AG04450 (cell line): ENCODE data around the gene ATXN1L. TPM values are rescaled to one million over a fixed set of nuclear protein-coding genes. Genes with fewer than 3 reads are reported as not detected.
"Not testable (repeated sequence)": the region's sequence is repeated elsewhere in the genome, so short reads cannot be mapped to it uniquely, and the experiment has no call there.

Source experiments
- CTCF ChIA-PET: fragments of 300-600, 350-600 bp; formaldehyde crosslinking; extraction: SDS; loops from one replicate; lab custom pipeline; 2022; ENCODE audit warnings: antibody characterized with exemption, inconsistent platforms; lab: Charles Lee
- POLR2A ChIA-PET: fragments of 350-600 bp; formaldehyde crosslinking; extraction: SDS; loops from one replicate; lab custom pipeline; 2021; ENCODE audit warnings: antibody characterized with exemption, inconsistent platforms; lab: Yijun Ruan, JAX
- DNase-seq: peaks from one replicate; pipeline ENCODE4 v3.0.0-alpha.2; 2011; ENCODE audit warnings: low read depth, low spot score
- H3K27ac ChIP-seq: one replicate; pipeline ENCODE4 v1.5.1; 2012; ENCODE audit warnings: low read depth, low read length, control low read depth
- H3K27me3 ChIP-seq: one replicate; pipeline ENCODE4 v1.6.0; 2012; ENCODE audit warnings: low read length; ENCODE audit not compliant: control insufficient read depth, insufficient read depth
- H3K4me3 ChIP-seq: 2 replicates; pipeline ENCODE4 v1.5.1; 2011; ENCODE audit warnings: mild to moderate bottlenecking, low read depth, low read length, control low read depth
- H3K9me3 ChIP-seq: 2 replicates; pipeline ENCODE4 v1.5.1; 2012; ENCODE audit warnings: low read length; ENCODE audit not compliant: control insufficient read depth, insufficient read depth
- CTCF ChIP-seq: IDR thresholded peaks from 2 replicates; pipeline ENCODE4 v1.5.1; 2011; ENCODE audit warnings: low read depth, low read length, control low read depth, inconsistent platforms
- polyA plus RNA-seq: library from polyadenylated mRNA; depleted of rRNA; stranded (reverse); fragments of >200 nt; gene quantifications from 2 replicates; pipeline ENCODE4 v1.2.3, GENCODE V29; 2011

ATXN1L gene
- polyA plus RNA-seq, 1 experiment: 11.3 TPM

GRCh38 chr16:71855937-71856662, 10.3 kb downstream of the ATXN1L start:
- no peak overlapping the region for H3K4me3 ChIP-seq
- POLR2A ChIA-PET: no interaction called here

GRCh38 chr16:71859762-71860521, 14.2 kb downstream of the ATXN1L start:
- H3K27ac ChIP-seq: no peak overlapping the region
- H3K27me3 ChIP-seq: no peaks in the 10 kb centered on the region
- no peak overlapping the region for H3K4me3 ChIP-seq
- ChIA-PET POLR2A (no interaction called here), CTCF (interaction anchor here (2.8 to 3.8 kb wide), 2 partner anchors 22 to 101 kb away, joined by 12 to 24 read pairs; no protein-coding TSS in a partner anchor)
- no peak for TF ChIP-seq CTCF
- H3K9me3 ChIP-seq: no peaks in the 10 kb centered on the region
- DNase-seq: no peak

More at GRCh38 chr16:71855937-71856662, 10.3 kb downstream of the ATXN1L start:
- TF ChIP-seq CTCF: no peak
- Histone ChIP-seq H3K9me3 (no peaks in the 10 kb centered on the region), H3K27me3 (no peaks in the 10 kb centered on the region), H3K27ac (no peak overlapping the region)
- no peak for DNase-seq
- CTCF ChIA-PET: interaction anchor here (4.5 kb wide), 1 partner anchor 27 kb away, joined by 15 read pairs; the partner anchor contains the start of gene ZNF821

- ChIA-PET POLR2A (no interaction called here), CTCF (interaction anchor here (0.9 to 1.0 kb wide), 2 partner anchors 17 to 18 kb away, joined by 3 read pairs; no protein-coding TSS in a partner anchor)
- Histone ChIP-seq H3K9me3 (no peaks in the 10 kb centered on the region), H3K27ac (no peak overlapping the region), H3K27me3 (no peaks in the 10 kb centered on the region), H3K4me3 (no peak overlapping the region)
- no peak for DNase-seq
- TF ChIP-seq CTCF: no peak
Observed at GRCh38 chr16:71863995-71864394, 18.2 kb downstream of the ATXN1L start.

- no peaks in the 10 kb centered on the region for H3K27me3 ChIP-seq
- no peak for DNase-seq
- ChIA-PET CTCF (interaction anchor here (1.9 kb wide), 1 partner anchor 17 kb away, joined by 17 read pairs; no protein-coding TSS in a partner anchor), POLR2A (no interaction called here)
- H3K4me3 ChIP-seq: no peak overlapping the region
- no peak for TF ChIP-seq CTCF
- H3K27ac ChIP-seq: no peak overlapping the region
- no peaks in the 10 kb centered on the region for H3K9me3 ChIP-seq
Observed at GRCh38 chr16:71865173-71865863, 19.5 kb downstream of the ATXN1L start.

- H3K27me3 ChIP-seq, DNase-seq, H3K9me3 ChIP-seq, H3K4me3 ChIP-seq, POLR2A ChIA-PET, H3K27ac ChIP-seq: not testable (repeated sequence)
- CTCF ChIA-PET: interaction anchor here (1.9 kb wide), 1 partner anchor 16 kb away, joined by 6 read pairs; no protein-coding TSS in a partner anchor
Observed at GRCh38 chr16:71867175-71867574, 21.4 kb downstream of the ATXN1L start.
